Ascending aorta (tissue), 2 donors: ENCODE measurements around the gene BRINP1. TPM values are rescaled to one million over a fixed set of nuclear protein-coding genes. Genes with fewer than 3 reads are reported as not detected.
"Not testable (repeated sequence)": the region's sequence is repeated elsewhere in the genome, so short reads cannot be mapped to it uniquely, and the experiment has no call there.

ENCODE experiments used
- DNase-seq, 2 donors: peaks; one replicate each; pipeline ENCODE4 v3.0.0-alpha.2; 2019; ENCODE audit warnings: low spot score in 2 of 2
- H3K27ac ChIP-seq, 2 donors: fragments of 200-600 bp; sonication (generic); one replicate each; pipeline ENCODE4 v1.5.1; 2016 to 2017; ENCODE audit warnings: mild to moderate bottlenecking in 1 of 2
- H3K27me3 ChIP-seq: fragments of 200-600 bp; sonication (generic); one replicate; pipeline ENCODE4 v1.5.1; 2017
- H3K36me3 ChIP-seq, 2 donors: fragments of 200-600 bp; sonication (generic); one replicate each; pipeline ENCODE4 v1.5.1; 2016
- H3K4me1 ChIP-seq, 2 donors: fragments of 200-600 bp; sonication (generic); one replicate each; pipeline ENCODE4 v1.5.1; 2016 to 2017; ENCODE audit warnings: mild to moderate bottlenecking in 1 of 2
- H3K4me3 ChIP-seq, 2 donors: fragments of 200-600 bp; sonication (generic); one replicate each; pipeline ENCODE4 v1.5.1; 2016 to 2017; ENCODE audit warnings: mild to moderate bottlenecking in 1 of 2
- H3K9me3 ChIP-seq, 2 donors: fragments of 200-600 bp; sonication (generic); one replicate each; pipeline ENCODE4 v1.5.1; 2016
- intact Hi-C: fragments of 100-400 bp; cut with DNase I; formaldehyde crosslinking; loops from one replicate; pipeline ENCODE4 v1.15.1; 2023
- total RNA-seq: library from RNA; depleted of rRNA; stranded (reverse); fragments of >200 nt; gene quantifications from one replicate; pipeline ENCODE4 v1.1.0, GENCODE V29; 2016
- TF ChIP-seq, protein P1 (sequence below), 3 experiments: fragments of 200-600 bp in 2 of 3; fragments of 450-650 bp in 1 of 3; sonication (generic) in 2 of 3; IDR thresholded peaks; one replicate each; pipeline ENCODE4 v1.5.1; 2016 to 2019; ENCODE audit warnings: antibody characterized with exemption in 3 of 3, mild to moderate bottlenecking in 1 of 3, moderate library complexity in 1 of 3

The BRINP1 gene
- total RNA-seq, 1 donor from 2014 or later: not detected

DNA sequence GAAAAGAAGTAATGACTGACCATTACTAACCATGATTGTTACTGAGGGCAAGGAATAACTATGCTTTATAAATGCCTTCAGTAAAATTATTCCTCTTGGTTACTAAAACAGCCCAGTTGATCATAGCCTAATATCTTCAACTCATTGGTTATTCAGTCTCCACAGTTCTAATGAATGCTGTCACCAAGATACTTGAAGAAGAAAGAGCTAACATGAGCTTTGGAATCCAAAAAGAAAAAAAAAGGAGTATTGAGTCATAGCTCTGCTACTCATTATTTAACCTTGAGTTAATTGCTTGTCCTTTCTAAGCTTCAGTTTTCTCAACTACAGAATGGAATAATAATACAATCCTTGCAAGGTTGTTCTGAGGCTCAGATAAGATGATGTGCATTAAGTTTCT, 187.7 kb downstream of the BRINP1 start:
- Histone ChIP-seq H3K27me3 (no peaks in the 10 kb centered on the region), H3K36me3 (no peaks in the 10 kb centered on the region), H3K4me1 (no peaks in the 10 kb centered on the region), H3K9me3 (no peaks in the 10 kb centered on the region), H3K4me3 (no peak overlapping the region), H3K27ac (no peak overlapping the region)
- DNase-seq: no peak
- intact Hi-C loops: no loop called here
- TF ChIP-seq, protein P1, sequence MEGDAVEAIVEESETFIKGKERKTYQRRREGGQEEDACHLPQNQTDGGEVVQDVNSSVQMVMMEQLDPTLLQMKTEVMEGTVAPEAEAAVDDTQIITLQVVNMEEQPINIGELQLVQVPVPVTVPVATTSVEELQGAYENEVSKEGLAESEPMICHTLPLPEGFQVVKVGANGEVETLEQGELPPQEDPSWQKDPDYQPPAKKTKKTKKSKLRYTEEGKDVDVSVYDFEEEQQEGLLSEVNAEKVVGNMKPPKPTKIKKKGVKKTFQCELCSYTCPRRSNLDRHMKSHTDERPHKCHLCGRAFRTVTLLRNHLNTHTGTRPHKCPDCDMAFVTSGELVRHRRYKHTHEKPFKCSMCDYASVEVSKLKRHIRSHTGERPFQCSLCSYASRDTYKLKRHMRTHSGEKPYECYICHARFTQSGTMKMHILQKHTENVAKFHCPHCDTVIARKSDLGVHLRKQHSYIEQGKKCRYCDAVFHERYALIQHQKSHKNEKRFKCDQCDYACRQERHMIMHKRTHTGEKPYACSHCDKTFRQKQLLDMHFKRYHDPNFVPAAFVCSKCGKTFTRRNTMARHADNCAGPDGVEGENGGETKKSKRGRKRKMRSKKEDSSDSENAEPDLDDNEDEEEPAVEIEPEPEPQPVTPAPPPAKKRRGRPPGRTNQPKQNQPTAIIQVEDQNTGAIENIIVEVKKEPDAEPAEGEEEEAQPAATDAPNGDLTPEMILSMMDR (IDR thresholded peaks at IDR 0.05): no peak

DNA sequence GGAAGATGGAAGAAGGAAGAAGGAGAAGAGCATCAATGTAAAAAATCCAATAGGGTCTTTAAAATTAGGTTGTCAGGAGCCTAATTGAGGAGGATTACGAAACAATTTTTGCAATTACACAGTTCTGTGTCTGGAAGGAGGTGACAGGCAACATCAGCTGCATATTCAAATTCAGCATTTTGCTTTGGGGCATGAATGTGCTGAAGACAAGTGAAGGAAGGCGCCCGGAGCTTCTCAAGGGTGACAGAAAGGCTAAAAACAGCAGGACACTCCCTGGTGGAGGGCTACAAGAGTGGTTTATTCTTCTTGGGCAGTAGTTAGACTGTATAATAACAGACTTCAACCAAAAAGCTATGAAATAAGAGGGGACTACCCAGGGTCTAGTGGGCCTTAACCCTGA, 188.3 kb downstream of the BRINP1 start:
- Histone ChIP-seq H3K4me1 (no peaks in the 10 kb centered on the region), H3K36me3 (no peaks in the 10 kb centered on the region), H3K27me3 (no peaks in the 10 kb centered on the region), H3K27ac (no peak overlapping the region), H3K4me3 (no peak overlapping the region), H3K9me3 (no peaks in the 10 kb centered on the region)
- DNase-seq: no peak
- intact Hi-C loops: no loop called here
- TF ChIP-seq, protein P1 (IDR thresholded peaks at IDR 0.05): no peak

DNA sequence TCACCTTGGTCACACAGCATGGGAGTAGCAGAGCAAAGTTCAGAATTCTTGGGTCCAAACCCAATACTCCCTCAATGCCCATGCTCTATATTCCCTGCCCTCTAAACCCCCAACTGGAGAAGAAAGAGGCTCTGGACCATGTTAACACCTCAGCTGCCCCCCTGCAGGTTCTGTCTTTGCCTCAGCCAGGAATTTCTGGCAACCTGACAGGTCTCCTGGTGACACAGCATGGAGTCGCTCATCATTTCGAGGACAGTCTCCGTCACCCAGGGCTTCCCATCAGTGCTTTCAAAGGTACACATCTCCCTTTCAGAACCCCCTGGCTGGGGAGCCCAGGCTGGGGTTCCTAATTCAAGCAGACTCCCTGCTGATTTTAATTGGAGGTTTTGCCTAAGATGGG, 189.5 kb downstream of the BRINP1 start:
- Histone ChIP-seq H3K27me3 (no peaks in the 10 kb centered on the region), H3K4me1 (no peaks in the 10 kb centered on the region)

DNA sequence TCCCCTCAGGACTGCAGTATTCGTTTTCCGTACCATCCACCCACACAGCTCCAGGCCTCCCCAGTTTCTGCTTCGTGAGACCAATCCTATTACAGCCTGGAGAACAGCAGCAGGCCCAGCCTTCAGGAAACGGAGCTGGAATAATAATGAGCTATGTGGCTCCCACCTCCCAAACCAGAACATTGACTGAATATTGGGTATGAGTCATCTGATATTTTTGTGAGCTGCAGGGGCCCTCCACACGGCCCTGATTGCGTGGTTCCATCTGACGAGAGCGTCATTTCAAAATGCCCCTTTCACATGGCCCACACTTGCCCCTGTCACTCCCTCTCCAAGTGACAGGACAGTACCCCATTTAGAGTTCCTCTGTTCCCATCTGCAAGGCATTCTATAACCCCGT, 192.0 kb downstream of the BRINP1 start:
- intact Hi-C loops: no loop called here
- DNase-seq: no peak
- Histone ChIP-seq H3K9me3 (no peaks in the 10 kb centered on the region), H3K36me3 (no peaks in the 10 kb centered on the region), H3K27me3 (no peaks in the 10 kb centered on the region), H3K27ac (no peak overlapping the region), H3K4me1 (no peaks in the 10 kb centered on the region), H3K4me3 (no peak overlapping the region)
- TF ChIP-seq, protein P1 (IDR thresholded peaks at IDR 0.05): no peak

More for the DNA sequence above, 189.5 kb downstream of the BRINP1 start:
- no peak for DNase-seq
- TF ChIP-seq, protein P1 (IDR thresholded peaks at IDR 0.05): no peak
- intact Hi-C loops: no loop called here
- H3K36me3 ChIP-seq: no peaks in the 10 kb centered on the region
- H3K27ac ChIP-seq: no peak overlapping the region
- no peak overlapping the region for H3K4me3 ChIP-seq
- no peaks in the 10 kb centered on the region for H3K9me3 ChIP-seq

DNA sequence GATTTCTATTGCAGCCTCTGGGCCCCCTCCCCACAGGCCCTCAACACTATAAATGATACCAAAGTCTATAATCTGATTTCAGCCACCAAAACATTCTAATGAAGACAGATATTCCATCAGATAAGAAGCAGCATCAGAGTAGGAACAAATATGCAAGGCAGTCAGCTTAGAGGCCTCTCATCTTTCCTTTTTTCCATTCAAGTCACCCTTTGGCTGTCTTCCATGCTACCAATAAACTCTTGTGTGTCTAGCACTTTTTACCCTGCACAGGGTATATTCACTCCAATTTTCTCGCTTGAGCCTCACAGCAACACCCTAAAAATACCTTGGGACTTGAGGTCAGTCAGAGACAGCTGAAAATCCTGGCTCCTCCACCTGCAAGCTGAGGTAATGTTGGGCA, 193.7 kb downstream of the BRINP1 start:
- no peak for DNase-seq
- Histone ChIP-seq H3K9me3 (no peaks in the 10 kb centered on the region), H3K27me3 (no peaks in the 10 kb centered on the region), H3K4me3 (no peak overlapping the region), H3K27ac (no peak overlapping the region), H3K36me3 (no peaks in the 10 kb centered on the region), H3K4me1 (no peaks in the 10 kb centered on the region)
- TF ChIP-seq, protein P1 (IDR thresholded peaks at IDR 0.05): no peak
- intact Hi-C loops: no loop called here

DNA sequence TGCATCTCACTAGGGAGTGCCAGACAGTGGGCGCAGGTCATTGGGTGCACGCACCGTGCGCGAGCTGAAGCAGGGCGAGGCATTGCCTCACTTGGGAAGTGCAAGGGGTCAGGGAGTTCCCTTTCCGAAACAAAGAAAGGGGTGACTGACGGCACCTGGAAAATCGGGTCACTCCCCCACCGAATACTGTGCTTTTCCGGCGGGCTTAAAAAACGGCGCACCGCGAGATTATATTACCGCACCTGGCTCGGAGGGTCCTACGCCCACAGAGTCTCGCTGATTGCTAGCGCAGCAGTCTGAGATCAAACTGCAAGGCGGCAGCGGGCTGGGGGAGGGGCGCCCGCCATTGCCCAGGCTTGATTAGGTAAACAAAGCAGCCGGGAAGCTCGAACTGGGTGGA, 200.0 kb downstream of the BRINP1 start:
- H3K27ac ChIP-seq, H3K9me3 ChIP-seq, H3K36me3 ChIP-seq, H3K4me3 ChIP-seq, H3K4me1 ChIP-seq, intact Hi-C loops, H3K27me3 ChIP-seq, DNase-seq: not testable (repeated sequence)
